ENCODE measurements around the gene PPP2R3A.
"Not testable (repeated sequence)": the region's sequence is repeated elsewhere in the genome, so short reads cannot be mapped to it uniquely, and the experiment has no call there.

PPP2R3A gene

GRCh38 chr3:136042608-136043221, 77.2 kb downstream of the PPP2R3A start:
- no peak for DNase-seq

GRCh38 chr3:136044980-136045745, 79.6 kb downstream of the PPP2R3A start:
- no peak for DNase-seq

GRCh38 chr3:136048068-136048467, 82.5 kb downstream of the PPP2R3A start:
- no peak for DNase-seq

- DNase-seq: no peak
These were observed 84.7 kb downstream of the PPP2R3A start for GRCh38 chr3:136050250-136050649.

GRCh38 chr3:136055491-136055890, 90.0 kb downstream of the PPP2R3A start:
- DNase-seq: no peak

GRCh38 chr3:136067211-136067610, 101.7 kb downstream of the PPP2R3A start:
- DNase-seq: no peak

- no peak for DNase-seq
These were observed 103.2 kb downstream of the PPP2R3A start for GRCh38 chr3:136068708-136069107.

- DNase-seq: no peak
These were observed 104.4 kb downstream of the PPP2R3A start for GRCh38 chr3:136069933-136070332.

GRCh38 chr3:136070334-136070733, 104.8 kb downstream of the PPP2R3A start:
- DNase-seq: no peak

GRCh38 chr3:136070953-136071949, 105.7 kb downstream of the PPP2R3A start:
- DNase-seq: no peak

GRCh38 chr3:136074546-136075170, 109.1 kb downstream of the PPP2R3A start:
- DNase-seq: no peak

- DNase-seq: no peak
These were observed 109.8 kb downstream of the PPP2R3A start for GRCh38 chr3:136075218-136075808.

- DNase-seq: no peak
These were observed 110.3 kb downstream of the PPP2R3A start for GRCh38 chr3:136075811-136076210.

GRCh38 chr3:136078421-136079364, 113.2 kb downstream of the PPP2R3A start:
- no peak for DNase-seq

- DNase-seq: not testable (repeated sequence)
These were observed 118.3 kb downstream of the PPP2R3A start for GRCh38 chr3:136083641-136084382.

- DNase-seq: not testable (repeated sequence)
These were observed 119.5 kb downstream of the PPP2R3A start for GRCh38 chr3:136085067-136085466.

GRCh38 chr3:136093771-136094170, 128.2 kb downstream of the PPP2R3A start:
- DNase-seq: no peak

GRCh38 chr3:136105044-136105443, 139.5 kb downstream of the PPP2R3A start:
- DNase-seq: no peak

- no peak for DNase-seq
These were observed 140.6 kb downstream of the PPP2R3A start for GRCh38 chr3:136106101-136106500.

GRCh38 chr3:136109499-136109898, 144.0 kb downstream of the PPP2R3A start:
- DNase-seq: no peak
